GM13977 (cell line): Measurements from ENCODE around the gene TCEAL1.

Source experiments
- DNase-seq: peaks from one replicate; pipeline ENCODE4 v3.0.0; 2012; ENCODE audit warnings: low spot score
- CTCF ChIP-seq: IDR thresholded peaks from 2 replicates; pipeline ENCODE4 v1.5.1; 2012; ENCODE audit warnings: mild to moderate bottlenecking, control low read depth; ENCODE audit not compliant: insufficient read depth; ENCODE audit errors: extremely low read depth, missing control alignments
- in situ Hi-C: fragments of 300-500 bp; cut with MboI; formaldehyde crosslinking; loops from one replicate; pipeline ENCODE4 v1.12.0; 2022; ENCODE audit warnings: low sequenced_read_pairs, low pct_unique_long_range_greater_than_20kb, mixed read lengths, inconsistent platforms; ENCODE audit not compliant: unreplicated experiment

TCEAL1 gene

GRCh38 chrX:103616676-103617186, 12.0 kb upstream of the TCEAL1 start:
- in situ Hi-C loops: no loop called here
- no peak for DNase-seq
- no peak for TF ChIP-seq CTCF

GRCh38 chrX:103624111-103624510, 4.7 kb upstream of the TCEAL1 start:
- TF ChIP-seq CTCF: no peak
- no peak for DNase-seq
- in situ Hi-C loops: no loop called here

GRCh38 chrX:103626855-103627254, 1.9 kb upstream of the TCEAL1 start:
- DNase-seq: no peak
- TF ChIP-seq CTCF: no peak
- in situ Hi-C loops: loop anchor here (25.0 kb wide), 1 partner anchor 90 kb away; no protein-coding TSS in a partner anchor

- in situ Hi-C loops: loop anchor here (25.0 kb wide), 1 partner anchor 92 kb away; no protein-coding TSS in a partner anchor
- TF ChIP-seq CTCF: peak; percentile 49
- DNase-seq: peak; percentile 21
Observed at GRCh38 chrX:103629318-103630170, 769 bp downstream of the TCEAL1 start.

- no peak for DNase-seq
- no peak for TF ChIP-seq CTCF
- in situ Hi-C loops: loop anchor here (25.0 kb wide), 1 partner anchor 93 kb away; no protein-coding TSS in a partner anchor
Observed at GRCh38 chrX:103630171-103630511, 1.4 kb downstream of the TCEAL1 start.

GRCh38 chrX:103631145-103631544, 2.4 kb downstream of the TCEAL1 start:
- in situ Hi-C loops: loop anchor here (25.0 kb wide), 1 partner anchor 94 kb away; no protein-coding TSS in a partner anchor
- TF ChIP-seq CTCF: no peak
- DNase-seq: no peak
